Left lung (tissue), 10 donors: Measurements from ENCODE around the gene RERE. TPM values are rescaled to one million over a fixed set of nuclear protein-coding genes. Genes with fewer than 3 reads are reported as not detected.
A peak's percentile ranks its signal among the peaks of the same experiment; 100 is the strongest.

Experiments used
- ATAC-seq: fragments of 200-7000 bp; cut with Tn5 transposase; one replicate; pipeline ENCODE4 v1.9.1; 2020; ENCODE audit warnings: moderate library complexity
- DNase-seq, 4 donors: peaks; one replicate each; pipeline ENCODE4 v3.0.0-alpha.2; 2013 to 2020
- H3K27ac ChIP-seq, 2 donors: fragments of 200-600 bp; sonication (generic) in 1 of 2; one replicate each; pipeline versions ENCODE4 v1.5.0 to v1.8.0; 2020 to 2021
- H3K27me3 ChIP-seq, 2 donors: fragments of 200-600 bp; sonication (generic) in 1 of 2; one replicate each; pipeline versions ENCODE4 v1.5.0 to v1.8.0; 2020 to 2021
- H3K36me3 ChIP-seq, 2 donors: fragments of 200-600 bp; sonication (generic) in 1 of 2; one replicate each; pipeline versions ENCODE4 v1.5.0 to v1.8.0; 2020 to 2021
- H3K4me1 ChIP-seq, 2 donors: fragments of 200-600 bp; one replicate each; pipeline ENCODE4 v1.8.0; 2021
- H3K4me3 ChIP-seq, 2 donors: fragments of 200-600 bp; sonication (generic) in 1 of 2; one replicate each; pipeline versions ENCODE4 v1.5.0 to v1.8.0; 2020 to 2021; ENCODE audit warnings: mild to moderate bottlenecking in 1 of 2
- H3K9me3 ChIP-seq, 2 donors: fragments of 200-600 bp; sonication (generic) in 1 of 2; one replicate each; pipeline versions ENCODE4 v1.5.0 to v1.8.0; 2020 to 2021
- intact Hi-C, 2 donors: fragments of 100-400 bp; cut with DNase I; formaldehyde crosslinking; loops; one replicate each; pipeline versions ENCODE4 v1.11.2 to v1.14.2; 2022
- polyA plus RNA-seq, 6 donors: library from polyadenylated mRNA; unstranded; fragments of 120-200 nt; gene quantifications; one replicate each; pipeline ENCODE4 v1.2.1, GENCODE V29; 2013; ENCODE audit not compliant: insufficient read length in 6 of 6
- total RNA-seq, 2 donors: library from RNA; stranded (reverse); fragmentation: NEBNext Ultra II Directional; extraction: Animal tissue kit (Norgen Biotek cat#: 25700); gene quantifications; one replicate each; pipeline ENCODE4 v1.2.1, GENCODE V29; 2021
- TF ChIP-seq, protein P1 (sequence below), 2 donors: fragments of 200-600 bp; sonication (generic) in 1 of 2; IDR thresholded peaks; one replicate each; pipeline versions ENCODE4 v1.5.0 to v1.8.0; 2021; ENCODE audit warnings: antibody characterized with exemption in 2 of 2
- donor health status: DM: no; HTN: yes; CAD: no.
- donor health status: DM: no; HTN: no; CAD: no.

The RERE gene
- total and polyA plus RNA-seq, 8 donors = 73.3 to 135 (median 130) TPM

DNA sequence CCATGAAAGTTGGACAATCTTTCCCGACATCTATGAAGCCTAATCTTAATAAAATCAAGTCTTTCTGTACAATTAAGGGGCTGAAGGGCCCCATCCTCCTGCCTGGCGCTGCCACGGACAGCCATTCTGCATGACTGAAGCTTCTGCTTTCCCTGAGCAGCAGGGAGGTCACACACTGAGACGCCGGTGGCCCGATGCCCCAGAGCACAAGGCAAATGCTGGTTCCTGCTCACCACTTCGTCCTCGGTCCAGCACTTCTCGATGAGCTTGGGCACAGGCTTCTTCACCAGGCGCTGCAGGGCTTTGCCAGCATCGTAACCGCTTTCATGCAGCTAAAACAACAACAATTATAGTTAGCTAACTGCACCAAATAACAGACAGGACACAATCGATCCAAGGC, 351.7 kb downstream of the RERE start:
- TF ChIP-seq, protein P1, sequence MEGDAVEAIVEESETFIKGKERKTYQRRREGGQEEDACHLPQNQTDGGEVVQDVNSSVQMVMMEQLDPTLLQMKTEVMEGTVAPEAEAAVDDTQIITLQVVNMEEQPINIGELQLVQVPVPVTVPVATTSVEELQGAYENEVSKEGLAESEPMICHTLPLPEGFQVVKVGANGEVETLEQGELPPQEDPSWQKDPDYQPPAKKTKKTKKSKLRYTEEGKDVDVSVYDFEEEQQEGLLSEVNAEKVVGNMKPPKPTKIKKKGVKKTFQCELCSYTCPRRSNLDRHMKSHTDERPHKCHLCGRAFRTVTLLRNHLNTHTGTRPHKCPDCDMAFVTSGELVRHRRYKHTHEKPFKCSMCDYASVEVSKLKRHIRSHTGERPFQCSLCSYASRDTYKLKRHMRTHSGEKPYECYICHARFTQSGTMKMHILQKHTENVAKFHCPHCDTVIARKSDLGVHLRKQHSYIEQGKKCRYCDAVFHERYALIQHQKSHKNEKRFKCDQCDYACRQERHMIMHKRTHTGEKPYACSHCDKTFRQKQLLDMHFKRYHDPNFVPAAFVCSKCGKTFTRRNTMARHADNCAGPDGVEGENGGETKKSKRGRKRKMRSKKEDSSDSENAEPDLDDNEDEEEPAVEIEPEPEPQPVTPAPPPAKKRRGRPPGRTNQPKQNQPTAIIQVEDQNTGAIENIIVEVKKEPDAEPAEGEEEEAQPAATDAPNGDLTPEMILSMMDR (IDR thresholded peaks at IDR 0.05) = no peak
- no peaks in the 10 kb centered on the region for H3K9me3 ChIP-seq
- DNase-seq (no peak), ATAC-seq (no peak)
- H3K27me3 ChIP-seq = no peaks in the 10 kb centered on the region
- H3K4me1 ChIP-seq = peaks cover 28 to 46% of the 10 kb centered on the region in 2 donors
- H3K4me3 ChIP-seq = no peak overlapping the region
- no peaks in the 10 kb centered on the region for H3K36me3 ChIP-seq
- peak overlapping the region in 1 of 2 donors; percentile 73 for H3K27ac ChIP-seq
- intact Hi-C loops = no loop called here

DNA sequence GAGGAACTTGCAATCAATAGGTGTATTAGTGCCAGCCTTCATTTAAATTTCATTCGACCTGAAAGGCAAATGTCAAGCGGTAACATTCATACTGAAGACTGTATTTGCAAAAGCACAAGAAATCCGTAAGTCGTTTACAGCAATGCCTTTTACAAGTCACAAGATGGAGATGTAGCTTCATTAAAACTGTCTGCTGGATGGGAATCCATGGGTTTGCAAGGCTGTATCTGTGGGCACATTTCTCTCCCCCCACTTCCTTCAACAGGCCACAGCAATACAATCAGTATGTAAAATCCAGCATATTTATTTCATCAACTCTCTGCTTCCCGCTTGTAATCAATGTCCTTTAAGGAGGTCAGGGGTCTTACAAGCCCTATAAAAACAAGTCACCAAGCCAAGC, 352.4 kb downstream of the RERE start:
- DNase-seq = peak in 2 of 4 donors; percentile 75 to 88
- intact Hi-C loops = no loop called here
- TF ChIP-seq, protein P1 (IDR thresholded peaks at IDR 0.05) = peak in 1 of 2 donors; percentile 21
- peak overlapping the region; percentile 73 to 74 for H3K27ac ChIP-seq
- no peak overlapping the region for H3K4me3 ChIP-seq
- peak; percentile 42 for ATAC-seq
- H3K36me3 ChIP-seq = no peaks in the 10 kb centered on the region
- H3K4me1 ChIP-seq = peaks cover 28 to 46% of the 10 kb centered on the region in 2 donors
- H3K9me3 ChIP-seq = no peaks in the 10 kb centered on the region
- no peaks in the 10 kb centered on the region for H3K27me3 ChIP-seq

DNA sequence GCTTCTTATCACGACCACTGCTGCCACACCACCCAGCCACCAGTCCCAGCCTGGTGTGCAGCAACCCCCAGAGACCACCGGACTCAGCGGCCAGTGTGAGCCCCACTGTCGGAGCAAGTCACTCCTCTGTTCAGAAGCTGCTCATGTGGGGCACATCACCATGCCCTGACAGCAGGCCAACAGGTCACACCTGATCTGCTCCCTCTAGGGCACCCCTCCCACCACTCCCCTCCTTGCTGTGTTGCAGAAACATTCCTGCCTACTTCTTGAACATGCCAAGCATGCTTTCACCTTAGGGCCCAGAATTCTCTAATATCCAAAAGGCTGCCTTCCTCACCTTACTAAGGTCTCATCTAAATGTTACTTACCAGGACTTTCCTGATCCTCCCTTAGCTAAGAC, 353.1 kb downstream of the RERE start:
- Histone ChIP-seq H3K27ac (peak overlapping the region; percentile 73 to 74), H3K27me3 (no peaks in the 10 kb centered on the region), H3K36me3 (no peaks in the 10 kb centered on the region), H3K4me3 (no peak overlapping the region), H3K9me3 (no peaks in the 10 kb centered on the region), H3K4me1 (peaks cover 28 to 46% of the 10 kb centered on the region in 2 donors)
- intact Hi-C loops = no loop called here
- DNase-seq (peak in 1 of 4 donors; percentile 58), ATAC-seq (peak; percentile 87)
- TF ChIP-seq, protein P1 (IDR thresholded peaks at IDR 0.05) = no peak

DNA sequence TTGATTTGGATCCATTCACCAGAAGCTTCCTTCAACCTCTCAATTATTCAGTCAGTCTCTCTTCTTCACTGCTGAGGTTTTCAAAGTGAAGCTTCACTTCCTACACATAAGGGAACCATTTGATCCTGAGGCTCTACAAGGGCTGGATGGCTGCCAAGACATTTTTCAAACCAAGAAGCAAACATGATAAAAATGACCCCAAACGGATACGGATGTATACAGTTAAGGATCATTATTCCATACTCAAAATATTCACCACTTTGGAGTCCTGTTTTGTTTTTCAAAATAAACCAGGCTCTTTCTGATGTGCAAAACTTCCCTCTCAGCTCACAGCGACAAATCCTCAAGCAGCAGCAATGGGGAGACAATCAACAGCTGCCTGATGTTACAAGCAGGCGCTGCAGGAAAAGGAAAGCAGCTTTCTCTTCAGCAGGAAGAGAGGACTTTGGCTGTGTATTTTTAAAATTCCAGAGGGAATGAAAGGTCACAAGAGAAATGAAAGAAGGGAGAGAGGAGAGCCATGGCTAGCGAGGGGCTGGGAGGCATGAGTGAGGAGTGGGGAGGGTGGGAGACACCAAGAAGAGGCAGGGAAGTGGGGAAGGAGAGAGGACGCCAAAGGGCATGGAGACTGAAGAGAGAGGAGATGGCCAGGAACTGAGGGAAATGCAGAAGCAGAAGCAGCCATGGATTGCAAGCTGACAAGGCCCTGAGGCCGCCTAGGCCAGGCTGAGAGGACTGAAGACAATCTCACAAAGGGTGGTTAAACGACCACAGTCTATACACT, 354.1 kb downstream of the RERE start:
- H3K4me3 ChIP-seq = no peak overlapping the region
- TF ChIP-seq, protein P1 (IDR thresholded peaks at IDR 0.05) = no peak
- intact Hi-C loops = no loop called here

DNA sequence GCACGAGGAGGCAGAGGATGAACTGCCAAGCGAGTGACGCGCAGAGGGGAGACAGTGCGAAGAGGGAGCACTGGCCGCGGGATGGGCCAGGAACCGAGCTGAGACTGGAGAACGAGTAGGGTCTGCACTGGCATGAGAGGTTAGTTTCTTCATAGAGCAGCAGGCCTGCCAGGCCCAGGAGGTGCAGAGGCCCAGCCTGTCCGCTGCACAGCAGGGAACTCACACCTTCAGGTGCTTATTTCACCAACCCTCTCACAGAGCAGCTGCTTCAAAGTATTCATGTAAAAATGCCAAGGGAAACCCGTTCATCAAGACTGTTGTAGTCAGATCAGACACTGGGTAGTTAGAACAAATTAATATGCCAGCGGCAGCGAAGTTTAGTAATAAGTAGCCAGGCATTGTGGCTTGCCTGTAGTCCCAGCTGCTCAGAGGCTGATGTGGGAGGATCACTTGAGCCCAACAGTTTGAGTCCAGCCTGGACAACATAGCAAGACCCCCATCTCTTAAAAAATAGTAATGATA, 355.0 kb downstream of the RERE start:
- Histone ChIP-seq H3K36me3 (no peaks in the 10 kb centered on the region), H3K27me3 (no peaks in the 10 kb centered on the region), H3K27ac (peak overlapping the region; percentile 73 to 74), H3K4me1 (peaks cover 28 to 56% of the 10 kb centered on the region in 2 donors), H3K4me3 (no peak overlapping the region), H3K9me3 (no peaks in the 10 kb centered on the region)
- intact Hi-C loops = no loop called here
- TF ChIP-seq, protein P1 (IDR thresholded peaks at IDR 0.05) = no peak
- ATAC-seq (no peak), DNase-seq (no peak)

More for the DNA sequence above, 354.1 kb downstream of the RERE start:
- Histone ChIP-seq H3K36me3 (no peaks in the 10 kb centered on the region), H3K27ac (peak overlapping the region; percentile 73 to 74), H3K9me3 (no peaks in the 10 kb centered on the region), H3K27me3 (no peaks in the 10 kb centered on the region), H3K4me1 (peaks cover 28 to 47% of the 10 kb centered on the region in 2 donors)
- DNase-seq = peak in 2 of 4 donors; percentile 89 to 93
- peak; percentile 42 for ATAC-seq
